Activated gamma-delta T cell (primary cell): ENCODE data around the gene VRTN.
"Not testable (repeated sequence)": the region's sequence is repeated elsewhere in the genome, so short reads cannot be mapped to it uniquely, and the experiment has no call there.

ENCODE experiments used
- DNase-seq: peaks from one replicate; lab custom pipeline; 2025; lab: John Stamatoyannopoulos, UW
- total RNA-seq, 2 donors: gene quantifications; one replicate each; lab custom pipeline; 2026; lab: John Stamatoyannopoulos, UW

VRTN gene, protein sequence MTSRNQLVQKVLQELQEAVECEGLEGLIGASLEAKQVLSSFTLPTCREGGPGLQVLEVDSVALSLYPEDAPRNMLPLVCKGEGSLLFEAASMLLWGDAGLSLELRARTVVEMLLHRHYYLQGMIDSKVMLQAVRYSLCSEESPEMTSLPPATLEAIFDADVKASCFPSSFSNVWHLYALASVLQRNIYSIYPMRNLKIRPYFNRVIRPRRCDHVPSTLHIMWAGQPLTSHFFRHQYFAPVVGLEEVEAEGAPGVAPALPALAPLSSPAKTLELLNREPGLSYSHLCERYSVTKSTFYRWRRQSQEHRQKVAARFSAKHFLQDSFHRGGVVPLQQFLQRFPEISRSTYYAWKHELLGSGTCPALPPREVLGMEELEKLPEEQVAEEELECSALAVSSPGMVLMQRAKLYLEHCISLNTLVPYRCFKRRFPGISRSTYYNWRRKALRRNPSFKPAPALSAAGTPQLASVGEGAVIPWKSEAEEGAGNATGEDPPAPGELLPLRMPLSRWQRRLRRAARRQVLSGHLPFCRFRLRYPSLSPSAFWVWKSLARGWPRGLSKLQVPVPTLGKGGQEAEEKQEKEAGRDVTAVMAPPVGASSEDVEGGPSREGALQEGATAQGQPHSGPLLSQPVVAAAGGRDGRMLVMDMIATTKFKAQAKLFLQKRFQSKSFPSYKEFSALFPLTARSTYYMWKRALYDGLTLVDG
- 0 reads per million in 2 donors for total RNA-seq

DNA sequence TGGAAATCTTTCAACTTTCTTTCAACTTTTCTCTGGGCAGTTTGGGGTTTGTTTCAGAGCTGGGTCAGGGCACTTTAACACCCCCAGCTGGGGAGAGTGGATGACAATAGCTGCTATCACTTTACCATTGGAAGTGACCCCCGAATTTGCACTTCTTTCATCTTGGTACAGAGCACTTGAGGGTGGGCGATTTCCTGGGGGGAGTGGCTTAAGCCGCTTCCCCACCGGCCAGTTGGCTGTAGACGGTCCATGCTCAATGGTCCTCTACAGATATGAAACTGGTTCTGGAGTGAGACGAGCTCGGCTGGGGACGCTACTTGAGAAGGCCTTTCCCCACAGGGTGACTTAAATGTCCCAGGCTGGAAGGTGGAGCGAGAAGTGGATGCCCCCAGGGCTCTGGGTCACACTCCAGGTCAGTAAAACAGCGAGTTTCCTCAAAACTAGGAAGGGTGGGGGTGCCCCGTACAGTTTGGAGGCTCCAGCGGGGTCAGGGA is at the start of gene VRTN:
TSS of gene VRTN (plus strand) at position 231 of the 494 bp plus-strand sequence. CDS start 8,313 bp downstream, outside the sequence.
- DNase-seq: no peak

DNA sequence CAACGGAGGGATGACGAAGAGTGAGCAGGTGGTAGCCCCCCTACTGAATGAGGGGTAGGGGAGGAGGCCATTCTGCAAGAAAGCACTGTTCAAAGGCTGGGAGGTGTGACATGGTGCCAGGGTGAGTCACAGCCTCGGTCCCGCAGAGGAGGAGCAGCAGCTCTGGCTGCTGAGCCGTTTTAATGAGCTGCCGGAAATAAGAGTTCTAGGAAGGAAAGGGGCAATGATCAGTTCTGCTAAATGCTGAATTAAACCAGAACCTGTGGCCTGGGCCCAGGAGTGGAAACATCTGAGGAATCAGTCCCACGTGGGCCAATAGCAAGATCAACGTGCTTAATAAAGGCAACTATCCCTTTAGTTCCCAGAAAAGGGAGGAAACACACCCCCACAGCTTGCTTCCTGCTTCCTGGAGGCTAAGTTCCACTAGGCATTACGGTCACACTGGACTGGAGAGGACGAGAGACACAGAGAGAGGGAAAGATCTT is 49.2 kb upstream of the VRTN start:
- DNase-seq: peak; percentile 12

DNA sequence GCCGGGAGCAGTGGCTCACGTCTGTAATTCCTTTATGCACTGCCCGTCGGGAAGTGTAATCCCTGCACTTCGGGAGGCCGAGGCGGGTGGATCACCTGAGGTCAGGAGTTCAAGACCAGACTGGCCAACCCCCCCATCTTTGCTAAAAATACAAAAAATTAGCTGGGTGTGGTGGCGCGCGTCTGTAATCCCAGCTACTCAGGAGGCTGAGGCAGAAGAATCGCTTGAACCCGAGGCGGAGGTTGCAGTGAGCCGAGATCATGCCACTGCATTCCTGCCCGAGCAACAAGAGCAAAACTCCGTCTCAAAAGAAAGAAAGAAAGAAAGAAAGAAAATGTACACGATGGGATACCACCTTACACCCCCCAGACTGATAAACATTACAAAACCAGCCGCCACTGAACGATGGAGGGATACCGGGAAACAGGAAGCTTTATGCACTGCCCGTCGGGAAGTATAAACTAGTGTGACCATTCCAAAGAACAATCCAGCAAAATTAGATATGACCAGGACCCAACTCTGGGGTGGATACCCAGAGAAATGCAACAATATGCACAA is 46.6 kb upstream of the VRTN start:
- DNase-seq: no peak

DNA sequence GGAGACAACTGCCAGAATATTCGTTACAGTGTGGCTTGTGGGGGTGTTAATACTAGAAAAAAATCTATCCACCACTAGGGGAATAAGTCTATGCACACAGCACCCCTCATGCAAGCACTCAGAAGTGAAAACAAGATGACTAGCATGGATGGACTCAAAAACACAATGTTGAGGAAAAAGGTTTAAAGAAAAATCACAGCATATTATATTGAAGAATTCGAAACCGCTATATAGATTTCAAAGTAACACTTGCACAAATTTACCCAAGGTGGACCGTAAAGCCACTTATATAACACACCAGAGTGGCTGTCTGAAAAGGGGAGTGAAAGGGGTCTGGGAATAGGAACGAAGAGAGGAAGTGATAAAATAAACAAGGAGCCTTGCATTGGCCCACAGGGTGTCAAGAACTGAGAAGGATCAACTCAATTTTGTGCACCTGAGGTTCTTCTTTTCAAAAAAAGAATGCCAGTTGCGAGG is 46.1 kb upstream of the VRTN start:
- DNase-seq: no peak

DNA sequence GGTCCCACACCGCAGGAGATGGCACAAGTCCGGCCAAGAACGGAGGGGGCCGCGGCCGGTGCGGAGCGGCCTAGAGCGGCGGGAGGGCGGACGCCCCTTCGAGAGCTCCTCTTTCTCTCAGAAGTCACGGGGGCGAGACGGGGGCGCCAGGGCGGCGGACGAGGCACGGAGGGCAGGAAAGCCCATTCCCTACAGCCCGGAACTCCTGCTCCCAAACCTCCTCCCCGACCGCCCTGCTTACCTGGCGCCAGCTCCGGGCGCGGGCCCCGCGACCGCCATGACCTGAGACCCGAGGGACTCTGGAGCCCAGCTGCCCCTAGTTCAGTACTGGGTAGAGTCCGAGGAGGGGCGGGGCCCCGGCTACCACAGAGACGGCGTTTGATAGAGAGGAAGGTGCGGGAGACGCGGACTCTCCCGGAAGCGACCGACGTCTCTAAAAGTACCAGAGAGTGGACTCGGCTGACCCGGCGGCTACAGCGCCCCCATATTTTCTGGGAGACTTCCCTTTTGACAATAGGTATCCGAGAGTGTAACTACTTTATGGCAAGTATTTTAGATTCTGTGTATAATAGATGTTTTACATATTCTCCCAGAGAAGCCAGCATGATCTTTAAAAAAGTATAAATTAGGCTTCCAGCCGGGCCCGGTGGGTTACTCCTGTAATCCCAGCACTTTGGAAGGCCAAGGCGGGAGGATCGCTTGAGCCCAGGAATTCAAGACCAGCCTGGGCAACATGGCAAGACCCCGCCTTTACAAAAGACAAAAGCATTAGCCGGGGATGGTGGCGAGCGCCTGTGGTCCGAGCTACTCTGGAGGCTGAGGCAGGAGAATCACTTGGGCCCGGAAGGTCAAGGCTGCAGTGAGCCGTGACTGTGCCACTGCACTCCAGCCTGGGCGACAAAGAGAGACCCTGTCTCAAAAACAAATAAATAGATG is 45.4 kb upstream of the VRTN start, which contains the start of gene ABCD4:
TSS of gene ABCD4 (minus strand) at position 301 of the 936 bp plus-strand sequence. CDS start at position 279, 22 bp downstream.
- peak; percentile 60 for DNase-seq

DNA sequence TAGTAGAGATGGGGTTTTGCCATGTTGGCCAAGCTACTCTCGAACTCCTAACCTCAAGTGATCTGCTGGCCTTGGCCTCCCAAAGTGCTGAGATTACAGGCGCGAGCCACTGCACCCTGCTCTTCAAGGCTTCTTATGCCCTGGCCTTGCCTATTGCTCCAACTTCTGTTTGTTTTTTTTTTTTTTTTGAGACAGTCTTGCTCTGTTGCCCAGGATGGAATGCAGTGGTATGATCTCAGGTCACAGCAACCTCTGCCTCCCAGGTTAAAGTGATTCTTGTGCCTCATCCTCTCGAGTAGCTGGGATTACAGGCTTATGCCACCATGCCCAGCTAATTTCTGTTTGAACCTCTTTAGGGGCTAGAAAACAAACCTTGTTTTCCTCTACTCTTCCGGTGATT is 39.6 kb upstream of the VRTN start:
- no peak for DNase-seq

DNA sequence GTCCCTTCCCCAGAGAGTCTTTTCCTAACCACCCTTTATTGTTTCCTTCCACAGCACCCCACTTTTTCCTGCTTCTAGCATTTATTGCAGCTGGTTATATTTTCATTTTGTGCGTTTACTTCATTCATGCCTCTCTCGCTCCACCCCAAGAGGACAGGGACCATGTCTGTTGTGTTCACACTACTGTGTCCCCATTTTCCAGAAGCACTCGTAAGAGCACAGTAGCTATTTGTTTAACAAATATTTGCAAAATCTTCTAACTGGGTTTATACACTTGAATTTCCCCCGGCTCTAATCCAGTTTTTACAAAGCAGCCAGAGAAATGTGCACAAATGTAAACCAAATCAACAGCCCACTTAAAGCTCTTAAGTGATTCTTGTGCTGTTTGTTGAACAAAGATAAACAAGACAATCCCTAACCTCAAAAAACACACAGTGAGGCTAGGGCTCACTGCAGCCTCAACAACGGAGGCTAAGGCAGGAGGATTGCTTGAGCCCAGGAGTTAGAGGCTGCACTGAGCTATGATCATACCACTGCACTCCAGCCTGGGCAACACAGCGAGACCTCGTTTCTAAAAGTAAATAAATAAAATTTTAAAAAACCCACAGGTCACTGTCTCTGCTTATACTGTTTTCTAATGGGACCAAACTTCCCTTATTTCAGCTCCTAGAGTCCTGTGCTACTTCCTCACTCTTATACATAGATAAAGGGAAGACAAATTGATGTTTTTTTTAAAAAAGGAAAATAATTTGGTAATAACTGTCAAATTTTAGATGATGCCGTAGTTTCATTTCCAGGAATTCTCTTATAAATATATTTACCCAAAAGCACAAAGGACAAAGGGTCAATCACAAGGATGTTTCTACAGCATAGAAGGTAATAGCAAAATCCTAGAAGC is 38.9 kb upstream of the VRTN start:
- no peak for DNase-seq

DNA sequence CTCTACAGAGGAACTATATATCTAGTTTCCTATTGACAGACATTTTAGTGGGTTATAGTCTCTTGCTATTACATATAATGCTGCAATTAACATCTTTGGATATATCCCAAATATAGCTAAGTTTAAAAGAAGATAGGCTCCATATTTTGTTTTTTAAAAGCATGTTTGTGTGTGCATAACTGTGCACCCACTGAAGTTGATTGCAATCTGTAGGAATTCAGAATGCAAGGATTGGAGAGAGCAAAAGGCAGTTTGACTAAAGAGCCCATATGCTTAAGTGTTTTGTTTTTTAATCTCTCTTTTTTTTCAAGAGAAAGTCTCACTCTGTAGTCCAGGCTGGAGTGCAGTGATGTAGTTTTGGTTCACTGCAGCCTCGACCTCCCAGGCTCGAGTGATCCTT is 36.1 kb upstream of the VRTN start:
- DNase-seq: no peak

DNA sequence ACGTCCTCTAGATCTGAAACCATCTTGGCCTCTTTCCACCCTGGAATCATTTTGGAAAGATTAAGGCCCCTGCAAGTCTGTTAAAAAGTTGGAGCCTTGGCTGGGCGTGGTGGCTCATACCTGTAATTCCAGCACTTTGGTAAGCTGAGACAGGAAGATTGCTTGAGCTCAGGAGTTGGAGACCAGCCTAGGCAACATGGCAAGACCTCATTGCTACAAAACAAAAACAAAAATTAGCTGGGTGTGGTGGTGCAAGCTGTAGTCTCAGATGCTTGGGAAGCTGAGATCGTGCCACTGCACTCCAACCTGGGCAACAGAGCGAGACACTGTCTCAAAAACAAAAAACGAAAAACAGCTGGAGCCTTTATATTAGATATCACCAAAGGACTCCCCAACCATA is 34.7 kb upstream of the VRTN start:
- no peak for DNase-seq

DNA sequence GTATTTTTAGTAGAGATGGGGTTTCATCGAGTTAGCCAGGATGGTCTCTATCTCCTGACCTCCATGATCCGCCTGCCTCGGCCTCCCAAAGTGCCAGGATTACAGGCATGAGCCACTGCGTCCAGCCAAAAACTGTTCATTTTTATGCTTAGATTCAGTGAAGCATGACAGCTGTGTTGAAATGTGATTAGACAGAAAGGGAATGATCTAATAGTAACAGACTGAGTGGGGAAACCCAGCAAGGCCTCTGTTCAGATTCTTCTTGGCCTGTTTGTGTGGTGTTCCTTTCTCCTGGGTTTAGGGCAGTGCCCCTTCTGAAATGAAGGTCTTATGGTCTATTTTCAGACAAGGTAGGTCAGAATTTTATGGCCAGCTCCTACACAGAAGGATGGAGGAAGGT is 33.7 kb upstream of the VRTN start:
- no peak for DNase-seq

DNA sequence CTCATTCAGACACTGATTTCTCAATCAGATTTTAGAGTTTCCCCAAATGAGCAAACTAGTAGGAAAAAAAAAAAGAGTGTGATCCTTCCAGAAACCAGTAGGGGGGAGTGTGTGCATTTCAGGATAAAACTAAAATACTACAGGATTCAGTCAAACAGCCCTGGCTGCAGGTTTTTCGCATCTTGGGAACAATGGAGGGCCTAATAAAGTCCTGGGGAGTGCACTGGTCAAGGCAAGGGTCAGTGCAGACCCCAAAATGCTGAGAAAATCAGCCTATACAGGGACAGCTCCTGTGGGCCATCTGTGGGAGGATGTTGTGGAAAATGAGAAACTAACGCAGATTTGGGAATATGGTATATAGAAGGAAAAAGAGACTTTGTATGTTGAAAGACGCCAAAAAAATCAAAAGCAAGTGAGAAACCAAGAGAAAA is 23.3 kb upstream of the VRTN start:
- DNase-seq: no peak

DNA sequence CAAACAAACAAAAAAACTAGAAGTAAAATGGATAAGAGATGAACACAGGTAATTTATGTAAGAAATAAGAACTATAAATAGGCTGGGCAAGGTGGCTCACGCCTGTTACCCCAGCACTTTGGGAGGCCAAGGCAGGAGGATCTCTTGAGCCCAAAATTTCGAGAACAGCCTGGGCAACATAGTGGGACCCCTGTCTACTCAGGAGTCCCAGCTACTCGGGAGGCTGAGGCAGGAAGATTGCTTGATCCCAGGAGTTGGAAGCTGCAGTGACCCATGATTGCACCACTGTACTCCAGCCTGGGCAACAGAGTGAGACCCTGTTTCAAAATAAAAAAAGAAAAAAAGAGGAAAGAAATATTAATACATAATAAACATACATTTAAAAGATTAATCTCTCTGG is 22.8 kb upstream of the VRTN start:
- no peak for DNase-seq

DNA sequence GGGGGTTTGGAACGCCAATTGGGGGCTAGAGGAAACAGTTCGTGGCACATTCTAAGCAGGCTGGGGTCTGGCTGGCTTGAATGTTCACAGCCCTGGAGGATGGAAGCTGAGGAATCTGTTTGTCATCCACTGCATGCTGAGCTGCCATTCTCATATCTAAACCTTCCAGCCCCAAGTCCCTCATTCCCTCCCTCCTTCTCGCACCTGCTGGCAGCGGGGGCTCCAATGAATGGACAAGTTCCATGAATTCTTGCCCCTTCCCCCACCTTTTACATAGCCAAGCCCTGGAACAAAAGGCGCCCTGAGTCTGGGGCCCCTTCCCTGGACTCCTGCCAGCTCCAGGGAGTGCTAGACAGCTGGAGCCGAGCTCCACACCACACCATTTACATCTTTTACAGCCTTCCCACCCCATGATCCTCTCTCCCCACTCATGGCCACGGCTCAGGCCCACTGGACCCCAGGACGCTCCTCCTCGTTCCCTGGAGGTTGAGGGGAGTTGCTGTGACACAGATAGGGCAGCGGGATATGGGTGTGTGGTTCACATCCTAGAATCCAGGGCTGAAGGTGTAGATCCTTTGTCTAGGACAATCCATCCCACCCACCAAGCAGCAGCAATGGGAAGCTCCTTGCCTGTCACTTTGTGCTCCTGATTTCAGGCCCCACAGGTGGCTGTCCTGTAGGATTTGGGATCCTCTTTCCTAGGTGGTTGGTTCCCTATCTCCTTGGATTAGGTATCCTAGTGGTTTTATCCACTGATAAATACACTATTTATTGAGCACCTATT is 21.7 kb upstream of the VRTN start:
- no peak for DNase-seq

DNA sequence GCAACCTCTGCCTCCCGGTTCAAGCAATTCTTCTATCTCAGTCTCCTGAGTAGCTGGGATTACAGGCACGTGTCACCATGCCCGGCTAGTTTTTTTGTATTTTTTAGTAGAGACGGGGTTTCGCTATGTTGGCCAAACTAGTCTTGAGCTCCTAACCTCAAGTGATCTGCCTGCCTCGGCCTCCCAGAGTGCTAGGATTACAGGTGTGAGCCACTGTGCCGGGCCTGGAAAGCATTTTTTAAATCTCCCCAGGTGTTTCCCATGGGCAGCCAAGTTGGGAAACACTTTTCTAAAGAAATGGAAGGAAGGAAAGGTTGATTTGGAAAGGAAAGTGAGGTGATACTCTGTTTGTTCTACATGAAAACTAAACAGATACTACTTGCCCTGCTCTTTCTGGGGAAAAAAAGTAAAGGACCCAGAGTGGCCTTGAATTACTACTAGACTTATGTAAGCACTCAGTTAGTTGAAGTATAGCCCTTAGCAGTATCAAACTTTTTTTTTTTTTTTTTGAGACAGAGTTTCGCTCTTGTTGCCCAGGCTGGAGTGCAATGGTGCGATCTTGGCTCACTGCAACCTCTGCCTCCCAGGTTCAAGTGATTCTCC is 18.2 kb upstream of the VRTN start:
- DNase-seq: not testable (repeated sequence)

DNA sequence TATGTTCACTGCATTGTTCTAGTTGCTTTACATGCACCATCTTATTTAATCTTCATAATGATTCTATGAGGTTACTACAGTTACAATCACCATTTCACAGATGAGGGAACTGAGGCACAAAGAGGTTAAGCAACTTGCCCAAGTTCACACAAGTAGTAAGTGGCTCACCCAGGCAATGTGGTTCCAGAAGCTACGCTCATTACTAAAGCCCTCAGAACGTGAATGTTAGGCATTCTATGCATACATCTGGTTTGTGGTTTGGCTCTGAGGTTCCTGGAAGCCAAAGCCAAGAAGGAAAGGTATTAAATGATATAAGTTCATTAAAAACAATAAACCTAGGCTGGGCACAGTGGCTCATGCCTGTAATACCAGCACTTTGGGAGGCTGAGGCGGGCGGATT is 14.4 kb upstream of the VRTN start:
- DNase-seq: no peak

DNA sequence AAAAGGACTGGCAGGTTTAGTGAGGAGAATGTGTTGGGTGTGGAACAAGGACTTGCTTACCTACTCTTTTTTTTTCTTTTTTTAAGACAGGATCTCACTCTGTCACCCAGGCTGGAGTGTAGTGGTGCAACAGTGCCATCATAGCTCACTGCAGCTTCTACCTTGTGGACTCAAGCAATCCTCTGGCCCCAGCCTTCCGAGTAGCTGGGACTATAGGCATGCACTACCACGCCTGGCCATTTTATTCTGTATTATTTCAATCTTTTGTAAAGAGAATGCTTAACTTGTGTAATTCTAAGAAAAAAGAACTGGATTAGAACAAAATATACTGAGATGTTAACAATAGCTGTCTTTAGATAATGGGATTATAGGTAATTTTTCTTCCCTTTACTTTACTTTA is 1.9 kb upstream of the VRTN start:
- DNase-seq: no peak

DNA sequence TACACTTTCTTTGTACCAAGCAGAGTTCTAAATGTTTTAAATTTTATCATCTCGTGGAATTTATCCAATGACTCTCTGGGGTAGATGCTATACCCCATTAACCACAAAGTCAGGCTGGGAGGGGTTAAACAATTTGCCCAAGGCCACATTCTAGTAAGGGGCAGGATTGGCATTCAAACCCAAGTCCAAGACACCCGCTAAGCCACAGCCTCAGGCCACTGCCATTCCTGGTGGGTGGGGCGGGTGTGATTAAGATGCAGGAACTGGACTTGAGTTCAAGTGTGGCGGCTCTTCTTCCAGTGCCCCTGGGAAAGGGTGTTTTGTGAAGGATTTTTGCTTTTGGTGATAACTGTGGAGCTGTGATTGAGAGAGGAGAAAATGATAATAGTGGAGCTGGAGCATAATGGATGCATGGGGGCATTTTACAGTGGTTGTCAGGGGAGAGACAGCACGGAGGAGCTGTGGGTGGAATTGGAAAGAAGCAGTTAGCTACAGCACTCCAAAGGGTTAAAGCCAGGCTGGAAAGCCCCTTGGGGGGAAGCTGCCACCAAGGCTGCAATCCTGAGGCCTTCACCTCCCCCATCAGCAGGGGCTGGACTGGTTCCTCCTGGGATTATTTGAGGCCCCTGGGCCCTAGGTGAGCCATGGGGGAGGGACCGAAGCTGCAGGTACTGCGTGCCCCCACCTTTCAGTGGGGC is 1.0 kb upstream of the VRTN start:
- DNase-seq: no peak

DNA sequence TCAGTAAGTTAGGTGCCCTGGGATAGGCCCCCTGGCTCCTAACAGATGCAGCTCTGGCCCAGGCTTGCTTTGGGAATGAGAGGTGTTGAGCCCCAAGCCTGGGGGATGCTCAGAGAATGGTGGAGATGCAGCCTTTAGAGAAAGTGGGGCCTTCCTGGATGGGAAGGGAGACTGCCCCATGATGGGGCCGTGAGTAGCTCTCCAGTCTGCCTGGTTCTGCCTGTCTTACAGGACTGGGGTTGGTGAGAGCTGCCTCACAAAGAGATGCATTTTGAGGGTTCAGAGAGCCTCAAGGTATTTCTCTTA is 523 bp upstream of the VRTN start:
- no peak for DNase-seq
